Activated CD8-positive, alpha-beta memory T cell treated with anti-CD3 and anti-CD28 coated beads for 1 hour (primary cell): Measurements from ENCODE around the gene TENM4.

Source experiments
- DNase-seq, 2 donors: peaks; one replicate each; pipeline ENCODE4 v3.0.0-alpha.2; 2020; ENCODE audit warnings: low read depth in 1 of 2; ENCODE audit errors: extremely low read depth in 1 of 2

Gene TENM4

GRCh38 chr11:78954261-78954660 lies 486.6 kb downstream of the TENM4 start:
- no peak for DNase-seq

- DNase-seq: no peak
Measured at GRCh38 chr11:78952890-78953289, 487.9 kb downstream of the TENM4 start.

- DNase-seq: no peak
Measured at GRCh38 chr11:78952175-78952574, 488.7 kb downstream of the TENM4 start.

GRCh38 chr11:78949976-78950690 lies 490.7 kb downstream of the TENM4 start:
- DNase-seq: no peak

GRCh38 chr11:78946945-78947902 lies 493.6 kb downstream of the TENM4 start:
- no peak for DNase-seq

GRCh38 chr11:78943841-78944240 lies 497.0 kb downstream of the TENM4 start:
- DNase-seq: no peak

GRCh38 chr11:78943154-78943553 lies 497.7 kb downstream of the TENM4 start:
- no peak for DNase-seq

GRCh38 chr11:78941226-78941851 lies 499.5 kb downstream of the TENM4 start:
- no peak for DNase-seq

GRCh38 chr11:78940500-78941225 lies 500.2 kb downstream of the TENM4 start:
- no peak for DNase-seq

GRCh38 chr11:78938971-78939370 lies 501.9 kb downstream of the TENM4 start:
- no peak for DNase-seq

- no peak for DNase-seq
Measured at GRCh38 chr11:78938036-78938435, 502.8 kb downstream of the TENM4 start.

GRCh38 chr11:78935398-78936068 lies 505.3 kb downstream of the TENM4 start:
- DNase-seq: no peak

- DNase-seq: no peak
Measured at GRCh38 chr11:78933350-78933749, 507.5 kb downstream of the TENM4 start.

- DNase-seq: no peak
Measured at GRCh38 chr11:78932757-78933156, 508.1 kb downstream of the TENM4 start.

GRCh38 chr11:78931891-78932290 lies 508.9 kb downstream of the TENM4 start:
- no peak for DNase-seq

- DNase-seq: no peak
Measured at GRCh38 chr11:78930810-78931523, 509.9 kb downstream of the TENM4 start.

- DNase-seq: no peak
Measured at GRCh38 chr11:78929906-78930220, 511.0 kb downstream of the TENM4 start.

GRCh38 chr11:78929207-78929905 lies 511.5 kb downstream of the TENM4 start:
- DNase-seq: no peak

GRCh38 chr11:78927511-78927910 lies 513.3 kb downstream of the TENM4 start:
- DNase-seq: no peak
